Left renal pelvis (tissue), 4 donors: ENCODE data around the gene MARCHF3. TPM values are rescaled to one million over a fixed set of nuclear protein-coding genes. Genes with fewer than 3 reads are reported as not detected.
"Not testable (repeated sequence)": the region's sequence is repeated elsewhere in the genome, so short reads cannot be mapped to it uniquely, and the experiment has no call there.

Experiments
- DNase-seq, 4 donors: peaks; one replicate each; pipeline ENCODE4 v3.0.0-alpha.2; 2013; ENCODE audit warnings: low read depth in 4 of 4, low spot score in 3 of 4
- polyA plus RNA-seq, 4 donors: library from polyadenylated mRNA; unstranded; fragments of 120-200 nt; gene quantifications; one replicate each; pipeline ENCODE4 v1.2.1, GENCODE V29; 2013; ENCODE audit not compliant: insufficient read length in 4 of 4

Gene MARCHF3
- polyA plus RNA-seq, 4 donors: 4.0 to 7.6 (median 7.3) TPM

- no peak for DNase-seq
Measured at GRCh38 chr5:126925482-126925881, 104.9 kb downstream of the MARCHF3 start.

- DNase-seq: no peak
Measured at GRCh38 chr5:126924331-126925033, 105.9 kb downstream of the MARCHF3 start.

- no peak for DNase-seq
Measured at GRCh38 chr5:126921241-126922091, 108.9 kb downstream of the MARCHF3 start.

- DNase-seq: no peak
Measured at GRCh38 chr5:126920291-126920690, 110.1 kb downstream of the MARCHF3 start.

- DNase-seq: no peak
Measured at GRCh38 chr5:126919566-126919965, 110.8 kb downstream of the MARCHF3 start.

- DNase-seq: no peak
Measured at GRCh38 chr5:126918615-126918957, 111.8 kb downstream of the MARCHF3 start.

- peak in 1 of 4 donors; percentile 31 for DNase-seq
Measured at GRCh38 chr5:126917918-126918614, 112.3 kb downstream of the MARCHF3 start.

- no peak for DNase-seq
Measured at GRCh38 chr5:126915496-126915895, 114.9 kb downstream of the MARCHF3 start.

- no peak for DNase-seq
Measured at GRCh38 chr5:126914801-126915436, 115.4 kb downstream of the MARCHF3 start.

- DNase-seq: no peak
Measured at GRCh38 chr5:126912616-126913200, 117.7 kb downstream of the MARCHF3 start.

GRCh38 chr5:126911986-126912385 lies 118.4 kb downstream of the MARCHF3 start:
- no peak for DNase-seq

GRCh38 chr5:126909856-126910255 lies 120.5 kb downstream of the MARCHF3 start:
- DNase-seq: no peak

GRCh38 chr5:126904407-126904806 lies 126.0 kb downstream of the MARCHF3 start:
- DNase-seq: not testable (repeated sequence)

GRCh38 chr5:126900796-126901195 lies 129.6 kb downstream of the MARCHF3 start:
- DNase-seq: no peak

GRCh38 chr5:126899476-126899875 lies 130.9 kb downstream of the MARCHF3 start:
- DNase-seq: no peak

- DNase-seq: no peak
Measured at GRCh38 chr5:126897851-126898630, 132.3 kb downstream of the MARCHF3 start.

GRCh38 chr5:126896170-126896702 lies 134.1 kb downstream of the MARCHF3 start:
- DNase-seq: no peak

GRCh38 chr5:126895712-126896111 lies 134.6 kb downstream of the MARCHF3 start:
- not testable (repeated sequence) for DNase-seq

- DNase-seq: not testable (repeated sequence)
Measured at GRCh38 chr5:126890414-126890813, 139.9 kb downstream of the MARCHF3 start.
